GM18517 (cell line): ENCODE results near the gene EGFR.

Experiments used
- ATAC-seq: cut with Tn5 transposase; IDR thresholded peaks from one replicate; pipeline ENCODE4 v1.9.1; 2021; ENCODE audit warnings: mild to moderate bottlenecking, moderate library complexity; ENCODE audit not compliant: unreplicated experiment

EGFR gene

GRCh38 chr7:55206235-55207029 is 187.6 kb downstream of the EGFR start:
- no peak for ATAC-seq

GRCh38 chr7:55207436-55208125 is 188.8 kb downstream of the EGFR start:
- ATAC-seq, result no peak

- no peak for ATAC-seq
These were observed 190.5 kb downstream of the EGFR start for GRCh38 chr7:55209366-55209765.

GRCh38 chr7:55210176-55210575 is 191.4 kb downstream of the EGFR start:
- ATAC-seq, result no peak

GRCh38 chr7:55210716-55211115 is 191.9 kb downstream of the EGFR start:
- no peak for ATAC-seq

GRCh38 chr7:55211726-55212125 is 192.9 kb downstream of the EGFR start:
- no peak for ATAC-seq

- ATAC-seq, result no peak
These were observed 193.4 kb downstream of the EGFR start for GRCh38 chr7:55212176-55212575.

GRCh38 chr7:55212838-55213237 is 194.0 kb downstream of the EGFR start:
- no peak for ATAC-seq

- no peak for ATAC-seq
These were observed 195.9 kb downstream of the EGFR start for GRCh38 chr7:55214707-55215106.

GRCh38 chr7:55223023-55223422 is 204.2 kb downstream of the EGFR start:
- ATAC-seq, result no peak

GRCh38 chr7:55224111-55224510 is 205.3 kb downstream of the EGFR start:
- ATAC-seq, result no peak

- no peak for ATAC-seq
These were observed 206.0 kb downstream of the EGFR start for GRCh38 chr7:55224810-55225209.

GRCh38 chr7:55230014-55230413 is 211.2 kb downstream of the EGFR start:
- ATAC-seq, result no peak

- no peak for ATAC-seq
These were observed 213.0 kb downstream of the EGFR start for GRCh38 chr7:55231736-55232280.

- ATAC-seq, result no peak
These were observed 214.2 kb downstream of the EGFR start for GRCh38 chr7:55233001-55233400.

- no peak for ATAC-seq
These were observed 215.6 kb downstream of the EGFR start for GRCh38 chr7:55234408-55234807.

GRCh38 chr7:55235115-55235514 is 216.3 kb downstream of the EGFR start:
- ATAC-seq, result no peak

- no peak for ATAC-seq
These were observed 217.0 kb downstream of the EGFR start for GRCh38 chr7:55235801-55236200.

- no peak for ATAC-seq
These were observed 217.7 kb downstream of the EGFR start for GRCh38 chr7:55236476-55236875.

GRCh38 chr7:55237156-55237893 is 218.5 kb downstream of the EGFR start:
- no peak for ATAC-seq

- no peak for ATAC-seq
These were observed 220.6 kb downstream of the EGFR start for GRCh38 chr7:55239406-55239805.
